ENCODE measurements around the gene ANTXR1.

Gene ANTXR1

DNA sequence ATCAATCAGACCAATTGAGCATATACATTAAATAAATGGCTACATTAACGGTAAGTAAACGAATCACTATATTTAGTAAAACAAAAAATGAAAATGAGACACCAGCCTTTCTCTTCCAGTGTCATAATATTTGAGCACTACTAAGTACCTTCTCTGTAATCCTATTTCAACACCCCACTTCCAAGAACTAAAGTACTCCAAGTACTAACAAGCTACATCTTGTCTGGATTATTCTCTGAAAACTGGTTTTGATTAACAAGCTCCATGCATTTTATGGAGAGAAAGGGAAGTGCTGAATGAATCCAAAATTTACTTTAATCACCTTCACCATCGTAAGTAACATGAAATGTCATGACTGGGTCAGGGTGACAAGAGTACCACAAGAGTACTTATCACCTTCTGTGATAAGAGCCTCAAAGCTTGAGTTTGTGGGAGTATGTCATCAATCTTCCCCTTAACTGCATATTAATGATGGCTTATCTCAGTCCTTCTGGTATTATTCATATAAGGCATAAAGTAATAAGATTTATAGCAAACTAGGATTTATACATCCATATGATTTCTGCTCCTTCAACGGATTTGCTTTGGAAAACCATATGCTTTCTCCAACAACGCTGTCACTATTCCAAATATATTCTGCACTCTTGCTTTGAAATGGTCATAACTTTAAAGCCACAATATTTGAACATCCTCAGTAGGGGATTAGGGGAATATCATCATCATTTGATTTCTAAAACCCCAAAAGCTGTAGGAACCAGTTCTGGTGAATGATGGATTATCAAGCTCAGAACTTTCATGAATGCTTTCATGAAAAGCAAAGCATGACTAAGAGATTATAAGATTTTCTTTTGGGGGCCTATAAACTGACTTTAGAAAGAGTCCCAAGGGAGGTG is 127.0 kb downstream of the ANTXR1 start:
- no peak for DNase-seq

DNA sequence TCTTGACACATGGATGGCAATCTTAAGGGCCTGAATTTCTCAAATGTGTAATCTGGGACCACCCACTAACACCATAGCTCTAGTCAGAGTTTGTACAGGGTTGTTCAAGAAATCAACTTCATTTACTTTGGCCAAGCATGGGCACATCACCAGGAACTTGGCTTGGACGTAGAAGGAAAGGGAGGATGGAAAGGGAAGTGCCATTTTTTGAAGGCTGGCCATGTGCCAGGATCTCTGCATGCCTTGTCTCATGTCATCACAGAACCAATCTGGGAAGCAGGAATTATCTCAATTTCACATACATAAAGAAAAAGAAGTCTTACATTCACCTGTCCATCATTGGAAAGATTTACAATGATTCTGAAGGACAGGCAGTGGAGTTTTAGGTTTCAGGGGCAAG is 128.1 kb downstream of the ANTXR1 start:
- no peak for DNase-seq

DNA sequence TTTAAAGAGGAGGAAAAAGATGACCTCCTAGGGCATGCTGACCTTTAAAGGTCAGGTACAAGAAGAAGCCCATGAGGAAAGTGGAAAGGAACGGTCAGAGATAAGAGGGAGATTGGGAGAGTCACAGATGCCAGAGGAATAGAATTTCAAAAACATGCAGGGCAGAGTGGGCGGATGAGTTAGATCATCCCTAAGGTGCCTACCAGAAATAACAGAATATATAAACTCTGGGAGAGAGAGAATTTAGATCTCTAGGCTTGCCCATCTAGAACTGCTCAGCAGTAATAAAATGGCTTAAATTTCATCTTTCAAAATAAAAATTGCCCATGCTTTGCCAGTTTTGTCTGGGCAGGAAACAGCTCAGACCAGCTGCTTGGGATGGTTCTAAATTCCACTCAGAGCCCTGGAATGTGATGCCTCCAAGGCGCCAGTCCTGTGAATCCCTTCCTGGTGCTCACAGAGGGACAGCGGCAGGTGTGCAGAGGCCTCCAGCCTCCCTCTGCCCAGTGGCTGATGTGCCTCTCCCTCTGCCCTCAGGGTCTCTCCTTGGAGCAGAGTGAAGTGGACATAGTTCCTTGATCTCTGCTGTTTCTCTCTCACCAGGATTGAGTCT is 130.9 kb downstream of the ANTXR1 start:
- no peak for DNase-seq

DNA sequence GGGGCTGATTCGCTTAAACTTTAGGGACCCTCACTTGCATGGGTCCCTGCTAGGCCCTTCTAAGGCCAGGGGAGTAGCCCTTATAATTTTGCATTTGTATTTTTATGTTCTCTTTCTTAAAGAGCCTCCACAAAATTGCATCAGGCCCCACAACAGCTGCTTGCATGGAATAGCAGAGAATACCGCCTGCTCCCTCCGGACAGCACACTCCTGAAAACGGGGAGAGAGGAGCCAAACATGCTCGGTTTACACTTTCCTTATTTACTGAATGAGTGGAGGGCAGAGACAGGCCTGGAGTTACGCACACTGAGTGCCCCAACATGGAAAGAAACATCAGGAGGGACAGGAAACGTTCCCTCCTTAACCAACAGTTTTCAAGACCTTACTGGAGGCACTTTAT is 132.2 kb downstream of the ANTXR1 start:
- DNase-seq: no peak

DNA sequence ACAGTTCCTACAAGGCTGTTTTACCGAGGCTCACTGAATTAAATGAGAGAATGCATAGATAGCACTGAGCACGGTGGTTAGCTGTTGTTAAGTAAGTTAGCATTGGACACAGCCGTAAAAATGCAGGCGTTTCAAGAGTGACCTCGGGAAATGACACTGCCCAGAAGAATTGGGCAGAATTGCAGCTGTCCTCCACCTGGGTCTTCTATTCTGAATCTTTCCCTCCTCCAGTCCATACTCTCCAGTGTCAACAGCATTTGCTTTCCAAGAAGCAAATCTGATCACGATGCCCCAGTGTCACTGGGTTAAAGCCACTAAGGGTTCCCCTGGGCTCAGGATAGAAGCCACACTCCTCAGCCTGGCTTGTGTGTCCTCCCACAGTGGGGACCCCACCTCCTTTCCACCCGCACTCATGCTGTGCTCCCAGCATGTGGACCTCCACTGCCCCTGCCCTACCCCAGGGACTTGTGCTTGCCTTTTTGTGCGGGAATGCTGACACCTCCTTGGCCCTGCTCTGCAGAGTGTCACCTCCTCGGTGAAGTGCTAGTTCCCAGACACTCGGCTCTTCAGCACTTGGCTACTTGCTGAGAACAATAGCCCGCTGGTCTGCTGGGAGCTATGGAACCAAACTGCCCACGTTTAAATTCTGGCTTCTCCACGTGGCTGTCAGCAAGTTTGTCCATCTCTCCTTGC is 135.0 kb downstream of the ANTXR1 start:
- DNase-seq: no peak

DNA sequence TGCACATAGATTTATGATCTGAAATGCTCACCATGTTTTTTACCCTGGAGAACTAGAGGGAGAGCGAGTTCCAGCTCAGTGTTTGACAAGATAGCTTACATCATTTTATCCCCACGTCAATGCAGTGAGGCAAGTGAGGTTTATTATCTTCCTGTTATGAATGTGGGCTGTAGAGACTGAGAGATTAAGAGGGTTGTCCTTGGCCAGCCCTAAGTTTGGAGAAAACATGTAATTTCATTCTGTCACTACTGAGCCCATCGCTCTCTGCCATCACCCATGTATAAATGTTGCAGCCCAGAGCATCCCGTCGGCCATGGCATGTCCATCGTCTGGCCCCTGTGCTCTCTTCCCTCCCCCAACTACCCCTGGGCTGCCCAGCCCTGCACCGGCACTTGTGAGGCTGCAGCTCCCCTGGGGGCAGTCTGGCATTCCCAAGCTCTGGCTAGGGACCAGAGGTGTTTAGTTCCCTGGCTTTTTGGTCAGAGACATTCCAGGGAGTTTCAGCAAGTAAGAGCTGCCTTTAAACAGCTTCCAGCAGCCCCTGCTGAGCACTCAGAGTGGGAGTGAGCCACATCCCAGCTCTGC is 136.7 kb downstream of the ANTXR1 start:
- no peak for DNase-seq

DNA sequence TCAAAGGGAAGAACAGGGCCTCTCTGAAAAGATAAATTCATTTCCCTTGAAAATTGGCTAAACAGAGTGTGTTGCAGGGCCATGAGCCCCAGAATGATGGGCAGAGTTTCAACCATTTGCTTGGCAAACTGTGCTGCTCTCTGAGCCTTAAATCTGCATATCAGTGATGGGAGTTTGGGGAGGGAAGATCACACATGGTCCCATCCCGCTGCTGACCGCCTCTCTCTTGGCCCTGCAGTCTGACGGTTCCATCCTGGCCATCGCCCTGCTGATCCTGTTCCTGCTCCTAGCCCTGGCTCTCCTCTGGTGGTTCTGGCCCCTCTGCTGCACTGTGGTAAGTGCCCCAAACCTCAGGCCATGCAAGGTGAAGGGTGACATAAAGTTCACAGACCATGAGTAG is 139.0 kb downstream of the ANTXR1 start:
- DNase-seq: no peak

DNA sequence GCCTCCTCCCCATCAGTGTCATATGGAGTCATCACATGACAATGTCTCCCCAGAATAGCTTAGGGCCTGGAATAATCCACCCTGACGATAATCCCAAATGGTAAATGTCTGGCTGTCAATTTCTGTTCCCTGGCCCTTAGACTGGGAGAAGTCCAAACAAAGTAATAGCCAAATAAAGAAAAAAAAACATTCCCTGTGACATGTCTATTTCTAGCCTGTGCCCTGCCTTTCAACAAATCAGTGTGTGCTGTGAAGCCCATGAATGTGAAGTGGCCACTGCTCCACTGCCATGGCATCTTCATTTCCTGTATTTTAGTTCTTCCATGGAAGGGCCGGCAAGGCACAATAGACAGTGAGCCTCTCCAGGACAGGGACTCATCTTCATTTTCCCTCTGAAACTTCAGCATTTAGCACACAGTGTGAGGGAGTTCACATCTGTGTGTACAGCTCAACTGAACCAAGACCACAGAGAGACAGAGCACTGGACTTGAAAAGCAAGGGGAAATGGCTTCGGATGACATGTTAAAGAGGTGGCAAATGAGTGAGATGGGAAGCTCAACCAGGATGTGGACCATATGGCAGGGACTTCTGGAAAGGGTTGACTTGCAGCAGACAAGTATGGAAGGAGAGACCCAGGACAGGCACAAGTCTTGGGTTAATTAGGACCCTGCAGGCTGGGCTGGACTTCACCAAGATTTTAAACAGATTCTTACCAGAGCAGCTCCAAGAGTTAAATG is 140.0 kb downstream of the ANTXR1 start:
- no peak for DNase-seq

DNA sequence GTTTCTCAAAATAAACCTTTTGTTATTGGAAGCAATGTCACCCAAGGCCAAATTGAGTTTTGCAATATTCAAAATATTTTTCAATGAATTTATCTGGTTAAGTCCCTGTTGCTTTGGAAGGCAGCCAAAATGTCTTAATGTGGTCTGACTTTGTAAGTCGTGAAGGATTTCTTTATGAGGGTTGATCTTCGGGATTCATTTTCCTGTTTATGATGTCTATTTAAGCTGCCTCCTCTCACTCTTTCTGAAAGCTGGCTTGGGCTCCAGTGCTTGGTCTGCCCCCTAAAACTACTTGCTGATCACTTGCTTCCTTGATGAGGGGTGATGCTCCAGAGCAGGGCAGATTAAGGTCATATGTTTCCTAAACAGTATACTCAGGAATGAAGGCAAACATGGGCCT is 141.1 kb downstream of the ANTXR1 start:
- no peak for DNase-seq

DNA sequence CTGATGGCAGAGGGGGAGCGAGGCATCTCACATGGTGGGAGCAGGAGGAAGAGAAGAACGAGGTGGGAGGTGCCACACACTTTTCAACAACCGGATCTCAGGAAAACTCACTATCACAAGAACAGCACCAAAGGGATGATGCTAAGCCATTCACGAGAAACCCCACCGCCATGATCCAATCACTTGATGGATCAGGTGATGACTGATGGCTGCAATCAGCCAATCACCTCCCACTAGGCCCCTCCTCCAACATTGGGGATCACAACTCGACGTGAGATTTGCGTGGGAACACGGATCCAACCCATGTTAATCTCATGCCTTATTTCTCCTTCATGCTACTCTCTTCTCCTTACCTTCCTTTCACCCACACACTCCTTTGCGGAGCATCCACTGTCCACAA is 143.6 kb downstream of the ANTXR1 start:
- DNase-seq: no peak

DNA sequence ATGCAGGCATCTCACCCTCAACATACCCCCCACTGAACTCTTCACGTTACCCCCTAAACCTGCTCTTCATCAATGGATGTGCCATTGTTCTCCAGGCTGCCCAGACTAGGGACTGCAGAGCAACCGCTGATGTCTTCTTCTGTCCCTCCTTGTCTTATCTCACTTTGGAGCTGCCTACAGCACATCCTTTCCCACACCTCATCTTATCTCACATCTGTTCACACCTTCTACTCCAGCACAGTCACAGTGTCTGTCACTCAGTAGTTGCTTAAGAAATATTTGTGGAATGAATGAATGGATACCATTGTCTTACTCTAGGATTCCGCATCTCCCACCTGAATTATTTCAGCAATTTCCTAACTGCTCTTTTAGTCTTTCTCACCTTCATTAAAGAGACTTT is 144.5 kb downstream of the ANTXR1 start:
- DNase-seq: no peak

DNA sequence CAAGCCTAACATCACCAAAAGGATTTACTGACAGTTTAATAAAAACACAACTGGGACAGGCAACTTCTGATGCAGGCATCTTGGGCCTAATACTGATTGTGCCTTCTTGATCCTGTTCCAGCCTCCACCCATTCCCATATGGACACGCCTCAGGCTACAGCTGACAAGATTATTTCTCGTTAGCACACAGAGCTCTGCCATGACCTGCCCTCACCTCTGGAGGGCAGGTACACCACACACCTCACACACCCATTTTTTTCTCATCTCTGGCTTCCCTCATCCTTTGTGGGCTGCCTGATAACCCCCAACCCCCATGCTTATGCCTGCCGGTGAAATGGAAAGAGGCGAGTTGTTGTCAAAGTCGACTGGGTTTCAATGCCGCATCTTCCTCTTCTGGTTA is 147.0 kb downstream of the ANTXR1 start:
- no peak for DNase-seq

DNA sequence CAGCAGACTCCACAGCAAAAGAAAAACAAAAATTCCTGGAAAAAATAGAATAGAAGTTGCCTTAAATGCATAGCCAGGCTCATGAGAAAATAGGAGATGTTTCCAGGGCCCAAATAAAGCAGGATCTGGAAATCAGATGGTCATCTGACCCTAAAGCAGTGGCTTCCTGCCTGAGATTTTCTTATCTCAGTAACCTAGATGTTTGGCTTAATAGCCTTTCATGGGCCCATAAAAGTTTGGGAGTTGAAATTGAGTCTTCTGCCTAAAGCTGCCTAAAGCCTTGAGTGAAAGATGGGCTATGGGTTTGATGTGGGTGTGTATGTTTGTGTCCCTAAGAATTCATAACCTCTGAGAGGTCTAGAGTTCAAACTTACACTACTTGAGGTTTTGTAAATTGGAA is 149.1 kb downstream of the ANTXR1 start:
- no peak for DNase-seq

DNA sequence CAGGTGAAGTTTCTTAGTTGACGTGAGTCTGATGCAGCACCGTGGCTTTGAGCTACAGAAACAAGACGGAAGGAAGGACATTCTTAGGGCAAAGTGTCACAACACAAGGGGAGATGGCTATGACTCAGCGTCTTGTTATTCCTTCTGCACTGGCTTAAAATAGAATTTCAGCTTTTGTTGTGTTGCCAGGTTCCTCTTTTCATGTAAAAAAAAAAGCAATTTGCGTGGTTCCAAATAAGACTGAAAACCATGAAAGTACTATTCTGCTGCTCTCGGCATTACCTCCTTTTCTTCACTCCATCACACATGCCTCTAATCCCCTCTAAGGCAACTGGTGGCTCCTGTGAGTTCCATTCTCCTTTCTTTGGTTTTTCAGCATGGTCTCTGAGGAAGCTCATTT is 150.1 kb downstream of the ANTXR1 start:
- peak; percentile 98 for DNase-seq

DNA sequence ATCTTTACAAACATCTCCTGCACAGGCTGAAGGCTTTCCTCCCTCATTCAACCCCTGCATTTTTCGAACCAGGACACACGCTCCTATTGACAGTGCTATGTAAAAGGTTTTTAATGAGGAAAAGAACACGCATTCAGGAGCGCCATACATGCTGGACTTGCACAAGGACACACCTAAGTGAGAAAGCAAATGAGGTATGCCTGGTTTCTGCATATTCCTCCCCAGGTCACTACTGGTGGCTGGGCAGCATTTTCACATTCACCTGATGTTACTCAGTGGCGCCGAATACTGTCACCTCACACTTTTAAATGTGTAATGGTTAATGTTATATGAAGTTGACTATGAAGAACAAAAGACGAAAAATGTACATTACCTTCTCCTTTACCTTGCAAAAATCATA is 150.6 kb downstream of the ANTXR1 start:
- DNase-seq: no peak

DNA sequence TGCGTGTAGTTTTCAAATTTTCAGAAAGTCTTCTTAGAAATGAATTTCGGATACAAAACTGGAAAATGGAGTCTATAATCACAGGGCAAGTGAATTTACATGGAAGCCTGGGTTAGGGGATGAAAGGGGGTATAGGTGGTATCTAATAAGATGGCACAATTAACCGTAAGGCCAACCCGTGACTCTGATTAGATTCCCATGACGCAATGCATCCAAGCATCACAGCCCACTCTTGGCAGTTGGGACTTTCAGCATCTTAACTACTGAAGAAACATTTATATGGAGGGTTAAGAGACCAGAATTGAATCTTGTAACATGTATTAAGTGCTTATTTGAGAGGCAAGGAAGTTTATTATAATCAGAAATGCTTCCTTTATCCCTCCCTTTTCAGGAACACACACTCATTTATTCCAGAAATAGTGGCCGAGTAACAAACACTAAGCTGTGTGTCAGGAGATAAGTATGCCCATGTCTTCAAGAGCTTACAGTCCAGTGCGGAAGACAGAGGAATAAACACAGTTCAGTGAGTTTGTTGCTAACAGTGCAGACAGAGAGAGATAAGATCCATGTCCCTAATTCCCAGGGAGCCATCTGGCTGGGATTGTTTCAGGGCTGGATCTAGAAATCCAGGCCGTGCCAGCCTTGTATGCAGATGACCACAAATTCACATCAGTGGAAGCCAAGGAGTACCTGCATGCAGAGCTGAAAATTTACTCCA is 151.2 kb downstream of the ANTXR1 start:
- DNase-seq: no peak

DNA sequence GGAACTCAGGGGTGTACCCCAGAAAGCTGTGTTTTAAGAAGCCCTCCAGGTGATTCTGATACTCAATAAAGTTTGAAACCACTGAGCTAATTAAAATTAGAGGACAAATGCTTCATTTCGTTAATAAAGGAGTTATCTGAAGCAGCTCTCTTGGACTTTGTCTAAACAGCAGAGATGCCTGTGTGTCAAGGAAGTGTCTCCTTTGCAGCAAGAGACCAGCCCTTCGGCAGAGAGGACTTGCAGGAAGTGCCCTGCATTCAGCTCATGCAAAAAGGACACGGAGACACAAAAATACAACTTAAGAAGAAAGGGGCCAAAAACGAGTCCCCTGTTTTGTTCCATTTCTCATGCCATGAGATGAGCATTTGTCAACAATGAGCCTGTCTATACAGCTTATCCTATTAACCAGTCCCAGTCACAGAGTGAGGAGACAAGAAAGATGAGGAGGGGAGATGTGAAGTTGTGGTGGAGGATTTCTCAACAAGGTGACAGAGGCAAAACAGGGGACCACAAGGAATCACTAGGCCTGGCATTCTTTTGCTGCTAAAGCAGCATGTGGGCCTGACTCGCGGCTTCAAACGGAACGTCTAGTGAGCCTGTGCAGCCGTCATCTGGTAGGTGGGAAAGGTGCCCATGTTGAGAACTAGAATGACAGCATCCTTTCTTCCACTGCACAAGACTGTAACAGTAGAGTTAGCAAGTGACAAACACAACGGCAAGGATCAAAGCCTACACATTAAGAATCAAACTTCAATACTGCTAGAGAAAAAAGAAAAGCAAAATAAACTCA is 152.3 kb downstream of the ANTXR1 start:
- DNase-seq: no peak

DNA sequence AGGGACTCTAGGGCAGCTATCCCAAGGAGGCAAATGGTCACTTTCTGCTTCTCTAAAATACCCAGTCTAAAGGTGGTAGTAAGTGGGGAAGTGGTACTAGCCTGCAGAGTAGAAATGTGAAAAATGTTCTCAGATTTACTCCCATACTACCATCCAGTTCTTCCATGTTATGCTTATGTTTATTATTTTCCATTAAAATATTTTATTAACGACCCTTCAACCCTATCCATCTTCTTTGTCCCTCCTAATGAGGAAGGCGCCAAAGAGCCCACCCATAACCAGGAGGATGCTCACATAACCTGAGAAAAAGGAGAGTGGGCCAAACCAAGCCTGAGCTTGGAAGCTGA is 153.5 kb downstream of the ANTXR1 start:
- no peak for DNase-seq

DNA sequence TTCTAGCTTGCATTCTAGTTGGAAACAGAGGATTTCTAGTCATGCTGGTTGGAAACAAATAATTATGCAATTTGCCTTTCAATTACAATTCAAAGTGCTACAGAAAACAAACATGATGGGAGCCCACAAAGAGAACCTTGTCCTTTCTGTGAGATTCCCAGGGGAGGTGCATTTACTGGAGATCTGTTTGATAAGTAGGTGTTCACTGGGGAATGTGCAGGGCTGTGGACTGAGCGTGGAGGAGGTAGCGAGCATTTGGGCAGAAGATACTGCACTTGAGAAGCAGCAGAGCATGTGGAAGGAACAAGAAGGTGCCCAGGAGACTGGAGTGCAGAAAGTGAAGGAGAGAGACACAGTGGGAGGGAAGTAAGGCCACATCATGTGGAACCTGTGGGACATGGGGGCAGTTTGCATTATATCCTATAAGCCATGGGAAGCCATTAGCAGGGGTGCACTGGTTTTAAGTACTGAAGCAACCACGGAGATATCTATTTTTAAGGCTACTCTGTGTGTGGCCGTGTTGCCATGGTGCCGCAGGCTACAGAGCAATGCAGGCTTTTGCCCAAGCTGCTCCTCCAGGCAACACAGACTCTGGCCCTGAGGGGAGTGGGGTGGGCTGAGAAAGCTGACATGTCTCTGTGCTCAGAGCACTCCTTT is 154.0 kb downstream of the ANTXR1 start:
- DNase-seq: peak; percentile 18

DNA sequence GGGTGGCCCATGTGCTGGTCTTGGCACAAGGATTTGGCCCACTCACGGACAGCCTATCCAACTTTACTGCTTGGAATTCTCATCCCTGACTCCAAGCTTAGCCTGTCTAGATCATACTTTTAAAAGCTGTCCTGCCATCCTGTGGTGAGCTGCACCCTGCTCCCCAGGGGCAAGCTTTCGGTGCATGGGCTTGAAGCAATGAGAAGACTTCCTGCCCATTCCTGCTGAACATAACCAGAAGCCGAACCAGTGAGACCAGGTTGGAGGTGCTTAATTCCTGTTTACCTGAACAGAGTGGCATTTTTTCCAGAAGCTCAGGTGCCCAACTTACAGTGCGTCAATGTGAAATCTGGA is 154.5 kb downstream of the ANTXR1 start:
- no peak for DNase-seq

All from MV-4-11 (cell line).